ENCODE results near the gene MGAT3.

MGAT3 gene

GRCh38 chr22:39428597-39429071, 28.2 kb upstream of the MGAT3 start:
- no peak for DNase-seq

GRCh38 chr22:39429186-39429585, 27.6 kb upstream of the MGAT3 start:
- no peak for DNase-seq

GRCh38 chr22:39429916-39430575, 26.8 kb upstream of the MGAT3 start:
- DNase-seq: no peak

GRCh38 chr22:39430576-39431150, 26.1 kb upstream of the MGAT3 start:
- no peak for DNase-seq

GRCh38 chr22:39431216-39431801, 25.5 kb upstream of the MGAT3 start:
- DNase-seq: no peak

GRCh38 chr22:39431821-39432251, 25.0 kb upstream of the MGAT3 start:
- DNase-seq: peak in 1 of 58 donors; percentile 51

- DNase-seq: peak in 5 of 58 donors; percentile 16 to 48 (median 20)
Observed at GRCh38 chr22:39432361-39432811, 24.4 kb upstream of the MGAT3 start.

- DNase-seq: peak in 42 of 58 donors; percentile 21 to 84 (median 57)
Observed at GRCh38 chr22:39433476-39434242, 23.2 kb upstream of the MGAT3 start.

- peak in 55 of 58 donors; percentile 15 to 90 (median 69) for DNase-seq
Observed at GRCh38 chr22:39434243-39434653, 22.6 kb upstream of the MGAT3 start.

GRCh38 chr22:39434721-39435120, 22.1 kb upstream of the MGAT3 start:
- peak in 3 of 58 donors; percentile 22 to 75 (median 55) for DNase-seq

- DNase-seq: no peak
Observed at GRCh38 chr22:39435616-39436015, 21.2 kb upstream of the MGAT3 start.

GRCh38 chr22:39437791-39438704, 18.8 kb upstream of the MGAT3 start:
- no peak for DNase-seq

- DNase-seq: no peak
Observed at GRCh38 chr22:39439170-39439569, 17.6 kb upstream of the MGAT3 start.

GRCh38 chr22:39443398-39443797, 13.4 kb upstream of the MGAT3 start:
- no peak for DNase-seq

- DNase-seq: no peak
Observed at GRCh38 chr22:39444247-39444800, 12.5 kb upstream of the MGAT3 start.

GRCh38 chr22:39444937-39445465, 11.8 kb upstream of the MGAT3 start:
- DNase-seq: no peak

- DNase-seq: no peak
Observed at GRCh38 chr22:39445678-39446077, 11.1 kb upstream of the MGAT3 start.

- DNase-seq: no peak
Observed at GRCh38 chr22:39446239-39446721, 10.5 kb upstream of the MGAT3 start.

- DNase-seq: no peak
Observed at GRCh38 chr22:39448205-39449054, 8.4 kb upstream of the MGAT3 start.
